D341Med (cell line): ENCODE measurements around the gene CXCL1.
A peak's percentile ranks its signal among the peaks of the same experiment; 100 is the strongest.

Experiments
- DNase-seq: peaks from one replicate; pipeline ENCODE4 v3.0.0; 2012; ENCODE audit warnings: low spot score

The CXCL1 gene

GRCh38 chr4:73852771-73853170 lies 16.4 kb upstream of the CXCL1 start:
- no peak for DNase-seq

DNA sequence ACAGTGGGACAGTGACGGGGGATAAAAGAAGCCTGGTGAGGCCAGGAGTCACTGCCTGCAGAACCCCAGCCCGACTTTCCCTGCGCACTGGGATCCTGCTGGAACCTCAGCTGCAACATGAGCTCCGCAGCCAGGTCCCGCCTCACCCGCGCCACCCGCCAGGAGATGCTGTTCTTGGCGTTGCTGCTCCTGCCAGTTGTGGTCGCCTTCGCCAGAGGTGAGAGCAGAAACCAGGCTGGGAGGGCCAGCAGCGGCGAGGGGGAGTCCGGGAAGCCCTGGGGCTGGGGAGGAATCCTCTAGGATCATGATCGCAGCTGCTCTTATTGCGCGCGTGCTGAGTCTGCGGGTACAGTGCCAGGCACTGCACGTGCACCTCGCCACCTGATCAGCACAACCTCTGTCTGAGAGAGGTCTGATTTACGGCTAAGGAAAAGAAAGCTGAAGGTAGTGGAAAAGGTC lies 15.9 kb upstream of the CXCL1 start, which contains the start of gene PF4V1:
Gene PF4V1, plus strand, starts transcription at position 51 of the 459 bp plus-strand sequence. Its CDS starts 67 bp downstream, at position 118.
- DNase-seq = no peak

DNA sequence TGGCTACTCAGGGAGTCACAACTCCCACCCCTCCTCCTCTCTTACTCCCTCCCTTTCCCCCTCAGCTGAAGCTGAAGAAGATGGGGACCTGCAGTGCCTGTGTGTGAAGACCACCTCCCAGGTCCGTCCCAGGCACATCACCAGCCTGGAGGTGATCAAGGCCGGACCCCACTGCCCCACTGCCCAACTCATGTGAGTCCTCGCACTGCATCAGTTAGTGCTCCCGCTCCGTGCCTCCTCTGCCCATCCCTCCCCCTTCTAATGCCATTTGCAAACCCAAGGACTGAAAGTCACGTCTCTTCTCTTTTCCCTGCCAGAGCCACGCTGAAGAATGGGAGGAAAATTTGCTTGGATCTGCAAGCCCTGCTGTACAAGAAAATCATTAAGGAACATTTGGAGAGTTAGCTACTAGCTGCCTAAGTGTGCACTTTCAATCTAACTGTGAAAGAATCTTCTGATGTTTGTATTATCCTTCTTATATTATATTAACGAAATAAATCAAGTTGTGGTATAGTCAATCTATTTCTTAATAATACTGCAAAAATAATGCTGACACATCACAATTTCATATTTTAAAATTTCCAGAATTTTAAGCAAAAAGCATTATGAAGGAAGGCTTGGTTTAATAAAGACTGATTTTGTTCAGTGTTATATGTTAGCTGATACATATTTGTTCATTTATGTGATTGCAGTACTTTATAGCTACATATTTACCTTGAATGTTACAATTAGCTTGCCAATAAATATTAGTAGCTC lies 15.3 kb upstream of the CXCL1 start:
- no peak for DNase-seq

- DNase-seq = no peak
Observed at GRCh38 chr4:73855406-73855805, 13.8 kb upstream of the CXCL1 start.

DNA sequence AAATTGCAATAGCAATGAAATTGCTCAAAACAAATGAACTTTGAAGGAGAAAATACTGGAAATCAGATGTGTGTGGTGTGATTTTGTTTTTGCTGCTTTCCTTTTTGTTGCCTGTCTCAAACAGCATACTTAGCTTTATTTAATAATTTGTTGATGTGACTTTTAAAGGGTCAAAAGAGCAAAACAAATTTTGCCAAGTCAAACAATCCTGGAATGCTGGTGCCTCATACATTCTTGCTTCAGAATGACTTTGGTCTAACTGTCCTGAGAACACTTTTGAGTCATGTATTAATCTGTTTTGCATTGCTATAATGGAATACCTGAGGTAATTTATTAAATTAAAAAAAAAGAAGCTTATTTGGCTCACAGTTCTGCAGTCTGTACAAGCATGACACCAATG lies 12.7 kb upstream of the CXCL1 start:
- DNase-seq = no peak

GRCh38 chr4:73859614-73860088 lies 9.5 kb upstream of the CXCL1 start:
- no peak for DNase-seq

GRCh38 chr4:73860181-73860580 lies 9.0 kb upstream of the CXCL1 start:
- no peak for DNase-seq

DNA sequence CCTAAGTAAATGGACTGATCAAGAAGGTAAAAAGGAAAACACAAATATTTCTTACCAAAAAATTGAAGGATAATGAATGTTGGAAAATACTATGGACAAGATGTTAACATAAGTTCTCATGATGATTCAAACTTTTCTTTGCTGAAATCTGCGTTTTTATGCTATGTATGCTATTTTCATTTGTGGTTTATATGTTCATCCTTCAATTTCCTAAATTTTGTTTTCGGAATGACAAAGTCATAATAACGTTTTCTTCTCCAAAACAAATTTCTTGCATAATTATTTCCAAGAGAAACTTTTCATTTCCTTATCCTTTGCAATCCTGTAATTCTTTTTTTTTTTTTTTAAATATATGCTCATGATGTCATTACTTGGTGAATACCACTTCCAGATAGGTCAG lies 8.3 kb upstream of the CXCL1 start:
- no peak for DNase-seq

GRCh38 chr4:73862322-73862721 lies 6.9 kb upstream of the CXCL1 start:
- DNase-seq = no peak

- DNase-seq = peak; percentile 47
Observed at GRCh38 chr4:73864365-73864764, 4.8 kb upstream of the CXCL1 start.

DNA sequence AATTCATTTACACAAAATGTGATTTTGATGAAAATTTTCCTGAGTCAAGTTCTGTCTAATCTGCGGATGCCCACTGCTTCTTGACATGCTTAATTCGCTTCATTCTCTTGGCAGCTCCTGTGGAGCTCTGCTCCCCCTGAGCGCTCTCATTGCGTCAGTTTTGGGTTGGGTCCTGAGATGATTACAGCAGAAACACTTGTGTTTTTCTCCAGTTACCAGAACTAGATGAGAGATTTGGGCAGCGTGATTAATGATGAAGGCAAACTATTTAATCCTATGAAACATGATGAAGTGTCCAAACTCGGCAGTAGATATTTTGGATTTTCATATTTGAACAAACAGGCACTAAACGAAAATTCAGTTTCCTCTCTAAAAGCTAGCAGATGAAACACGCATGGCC lies 4.2 kb upstream of the CXCL1 start:
- no peak for DNase-seq

DNA sequence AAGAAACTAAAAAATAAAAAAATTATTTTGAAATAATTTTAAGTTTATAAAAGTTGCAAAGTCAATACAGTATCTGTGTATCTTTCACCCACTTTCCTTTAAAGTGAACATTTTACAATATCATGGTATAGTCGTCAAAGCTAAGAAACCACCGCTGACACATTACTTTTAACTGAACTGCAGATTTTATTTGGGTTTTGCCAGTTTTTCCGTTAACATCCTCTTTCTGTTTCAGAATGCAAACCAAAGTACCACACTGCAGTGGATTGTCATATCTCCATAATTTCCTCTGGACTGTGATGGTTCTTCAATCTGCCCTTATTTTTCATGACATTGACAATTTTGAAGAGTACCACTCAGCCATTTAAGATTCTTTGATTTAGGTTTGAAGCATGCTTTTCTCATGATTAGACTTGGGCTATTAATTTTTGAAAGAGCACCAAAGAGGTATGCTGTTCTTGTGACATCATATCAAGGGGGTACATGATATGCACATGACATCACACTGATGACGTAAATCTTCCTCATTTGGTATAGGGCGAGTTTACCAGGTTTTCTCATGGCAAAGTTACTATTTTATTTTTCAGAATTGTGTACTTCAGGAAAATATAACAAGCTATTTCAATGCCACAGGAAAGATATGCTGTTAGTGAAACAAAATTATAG lies 3.6 kb upstream of the CXCL1 start:
- no peak for DNase-seq

- no peak for DNase-seq
Observed at GRCh38 chr4:73866246-73866645, 2.9 kb upstream of the CXCL1 start.

DNA sequence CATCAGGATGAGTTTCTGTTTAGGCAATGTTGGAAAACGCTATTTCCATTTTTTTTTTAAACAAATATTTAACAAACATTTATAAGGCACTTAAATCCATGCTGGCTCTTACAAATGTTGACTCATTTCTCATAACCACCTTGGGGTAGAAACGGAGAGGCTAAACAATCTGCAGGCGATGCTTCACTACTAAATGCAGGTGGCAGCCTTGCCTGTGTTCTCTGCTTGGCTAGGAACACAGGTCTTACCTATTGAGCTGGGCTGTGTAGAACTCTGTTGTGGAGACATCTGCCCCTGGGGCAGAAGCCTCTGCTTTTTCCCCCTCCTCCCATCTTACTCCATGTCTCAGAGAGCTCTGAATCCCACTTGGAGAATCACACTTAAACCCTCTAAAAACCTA lies 1.4 kb upstream of the CXCL1 start:
- no peak for DNase-seq

- no peak for DNase-seq
Observed at GRCh38 chr4:73868206-73869129, 725 bp upstream of the CXCL1 start.

GRCh38 chr4:73870260-73870659 lies 1.1 kb downstream of the CXCL1 start:
- DNase-seq = no peak

DNA sequence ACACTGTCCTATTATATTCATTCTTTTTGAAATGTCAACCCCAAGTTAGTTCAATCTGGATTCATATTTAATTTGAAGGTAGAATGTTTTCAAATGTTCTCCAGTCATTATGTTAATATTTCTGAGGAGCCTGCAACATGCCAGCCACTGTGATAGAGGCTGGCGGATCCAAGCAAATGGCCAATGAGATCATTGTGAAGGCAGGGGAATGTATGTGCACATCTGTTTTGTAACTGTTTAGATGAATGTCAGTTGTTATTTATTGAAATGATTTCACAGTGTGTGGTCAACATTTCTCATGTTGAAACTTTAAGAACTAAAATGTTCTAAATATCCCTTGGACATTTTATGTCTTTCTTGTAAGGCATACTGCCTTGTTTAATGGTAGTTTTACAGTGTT lies 1.6 kb downstream of the CXCL1 start:
- DNase-seq = no peak

DNA sequence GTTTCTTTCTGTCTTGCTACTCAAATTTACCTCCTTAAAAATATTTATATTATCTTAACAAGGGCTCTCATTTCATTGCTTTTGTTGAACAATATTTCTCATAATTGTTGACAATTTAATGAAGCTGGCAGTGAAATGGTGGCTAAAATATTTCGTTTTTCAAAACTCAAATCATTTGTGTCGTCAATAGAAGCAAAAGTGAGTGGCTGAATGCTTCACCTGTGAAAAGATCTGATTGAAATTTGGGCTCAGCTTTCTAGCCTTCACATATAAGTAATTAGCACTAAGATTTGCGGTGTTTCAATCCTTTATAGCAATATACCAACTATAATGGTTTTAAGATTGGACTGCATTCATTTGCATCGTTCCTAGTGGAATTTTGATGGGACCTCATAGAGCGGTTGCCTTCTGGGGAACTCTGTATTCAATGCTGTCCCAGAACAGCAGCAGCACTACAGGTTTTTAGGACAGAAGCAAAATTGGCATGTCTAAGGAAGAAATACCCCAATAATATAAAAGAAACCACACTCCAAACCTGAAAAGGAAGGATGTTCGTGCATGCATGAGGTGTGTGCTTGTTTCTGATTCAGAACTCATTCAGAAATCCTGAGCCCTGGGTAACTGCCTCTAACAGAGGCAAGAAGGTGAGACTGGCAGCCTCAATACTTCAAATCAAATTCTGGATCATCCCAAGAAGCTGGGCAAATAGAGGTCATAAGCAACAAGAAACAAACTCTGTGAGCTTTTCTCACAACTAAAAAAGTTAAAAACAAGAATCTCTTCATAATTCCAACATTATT lies 2.5 kb downstream of the CXCL1 start:
- no peak for DNase-seq

DNA sequence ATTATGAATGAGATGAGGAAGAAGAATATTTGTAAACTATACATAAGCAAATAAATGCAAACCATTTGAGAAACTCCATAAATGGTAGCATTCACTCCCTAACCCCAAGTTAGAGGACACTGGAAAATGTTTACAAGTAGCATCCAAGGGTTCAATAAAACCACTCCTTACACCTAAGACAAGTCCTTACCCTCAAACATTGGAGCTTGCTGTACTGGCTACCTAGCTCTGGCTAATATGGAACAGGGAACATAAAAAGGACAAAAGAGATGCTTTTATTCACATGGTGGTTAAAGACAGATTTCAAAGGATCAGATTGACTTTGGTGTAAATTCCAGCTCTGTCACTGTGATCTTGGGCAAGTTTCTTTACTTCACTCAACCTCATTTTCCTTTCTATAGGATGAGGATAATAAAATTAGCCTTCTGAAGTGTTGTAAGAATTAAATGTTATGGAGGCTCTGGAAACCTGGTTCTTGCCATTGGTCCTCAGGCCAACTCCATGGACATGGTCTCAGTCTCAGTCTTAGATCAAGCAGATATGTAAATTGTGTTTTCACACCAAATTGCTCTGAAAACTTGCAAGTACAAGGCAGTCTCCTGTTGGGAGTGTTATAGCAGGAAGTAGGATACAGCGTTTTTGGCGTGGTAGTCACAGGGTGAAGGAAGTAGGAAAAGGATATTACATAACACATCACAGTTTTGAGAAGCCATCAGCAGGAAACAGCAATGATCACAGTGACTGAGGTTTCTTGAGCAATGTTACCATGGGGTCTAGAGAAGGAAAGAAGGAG lies 3.3 kb downstream of the CXCL1 start:
- no peak for DNase-seq

- no peak for DNase-seq
Observed at GRCh38 chr4:73874386-73874785, 5.2 kb downstream of the CXCL1 start.

DNA sequence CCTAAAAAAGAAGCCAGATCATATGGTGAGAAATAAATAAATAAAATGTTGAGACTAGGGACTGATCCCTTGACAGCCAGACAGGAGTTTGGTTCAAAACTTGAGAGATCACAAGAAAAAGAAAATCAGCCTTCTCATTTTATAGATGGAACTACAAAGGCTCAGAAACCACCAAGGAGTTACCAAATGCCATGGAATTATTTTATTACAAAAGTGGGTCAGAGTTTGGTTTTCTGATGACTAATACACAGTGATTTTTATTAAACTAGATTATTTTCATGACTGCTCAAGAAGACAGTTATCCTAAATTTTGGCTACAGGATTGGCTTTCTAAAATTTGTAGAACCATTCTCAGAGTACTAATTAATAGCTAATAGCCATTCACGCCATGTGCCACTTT lies 6.2 kb downstream of the CXCL1 start:
- no peak for DNase-seq
